ENCODE measurements around the gene SAPCD1. TPM values are rescaled to one million over a fixed set of nuclear protein-coding genes. Genes with fewer than 3 reads are reported as not detected.

Gene SAPCD1
- total and polyA plus RNA-seq, 10 of the 15 experiments (the other 5 are each of a cell fraction or from before 2014, with no cell fraction given): 1.6 to 13.0 (median 5.4) TPM

DNA sequence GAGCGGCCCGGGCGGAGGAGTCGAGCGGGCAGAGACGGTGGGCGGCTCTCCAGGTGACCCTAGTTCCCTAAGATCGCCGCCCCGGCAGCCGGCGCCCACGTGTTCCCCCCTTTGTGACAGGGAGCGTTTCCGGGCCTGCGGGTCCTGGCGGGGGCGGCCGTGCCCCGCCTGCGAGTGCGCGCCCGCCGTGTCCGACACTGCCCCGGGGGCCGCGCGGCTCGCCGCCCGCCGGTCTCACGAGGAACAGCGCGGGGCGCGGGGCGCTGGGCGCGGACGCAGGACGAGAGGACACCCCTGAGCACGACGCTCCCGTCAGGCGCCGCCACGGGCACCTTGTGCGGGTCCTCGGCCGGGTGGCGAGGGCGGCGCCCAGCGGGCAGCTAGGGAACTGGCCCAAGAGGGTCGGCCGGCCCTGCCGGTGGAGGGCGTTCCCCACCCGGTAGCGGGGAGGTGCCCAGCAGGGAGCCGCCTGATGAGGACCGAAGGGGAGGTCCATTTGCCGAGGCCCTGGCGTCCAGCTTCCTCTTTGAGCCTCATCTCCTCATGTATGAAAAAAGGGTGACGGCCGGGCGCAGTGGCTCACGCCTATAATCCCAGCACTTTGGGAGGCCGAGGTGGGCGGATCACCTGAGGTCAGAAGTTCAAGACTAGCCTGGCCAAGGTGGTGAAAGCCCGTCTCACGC lies 33.3 kb downstream of the SAPCD1 start, which contains the start of gene VARS1 (continued):
- TF ChIP-seq HDAC2 (IDR thresholded peaks at IDR 0.05) (no peak), ZNF384 (IDR thresholded peaks at IDR 0.05; ENCODE audit: borderline replicate concordance, low read depth, low read length) (no peak), NFIC (IDR thresholded peaks at IDR 0.05; ENCODE audit: low read depth, low read length) (no peak), BRCA1 (IDR thresholded peaks at IDR 0.05; ENCODE audit: low read depth, low read length) (no peak), ZBED1 (IDR thresholded peaks at IDR 0.05; ENCODE audit: borderline replicate concordance) (no peak), FOXM1 (IDR thresholded peaks at IDR 0.05; ENCODE audit: low read depth, low read length) (no peak), HCFC1 (IDR thresholded peaks at IDR 0.05; ENCODE audit: low read length) (peak; percentile 59; the same call in 1 of the 2 replicates), ETV6 (conservative IDR thresholded peaks at IDR 0.05 in 1 of 2, IDR thresholded peaks at IDR 0.05 in 1 of 2; ENCODE audit: borderline replicate concordance in 1 of 2, low read depth in 1 of 2) (no peak), ZNF207 (IDR thresholded peaks at IDR 0.05; ENCODE audit: borderline replicate concordance) (peak; percentile 94; the same call in 1 of the 2 replicates), BHLHE40 (IDR thresholded peaks at IDR 0.05; ENCODE audit: borderline replicate concordance in 1 of 2, low read depth in 2 of 2, low read length in 1 of 2) (peak in 1 of 2 experiments; percentile 61; a peak in 2 of 4 replicates), NR2C2 (IDR thresholded peaks at IDR 0.05; ENCODE audit: borderline replicate concordance, control insufficient read depth, insufficient read length, low read depth) (no peak), FOS (IDR thresholded peaks at IDR 0.05; ENCODE audit: borderline replicate concordance, extremely low read depth, insufficient read length) (no peak), NR2F1 (conservative IDR thresholded peaks at IDR 0.05) (peak; percentile 76), NFYA (IDR thresholded peaks at IDR 0.05; ENCODE audit: borderline replicate concordance, low read depth, low read length) (no peak)
- TF ChIP-seq, protein P1, sequence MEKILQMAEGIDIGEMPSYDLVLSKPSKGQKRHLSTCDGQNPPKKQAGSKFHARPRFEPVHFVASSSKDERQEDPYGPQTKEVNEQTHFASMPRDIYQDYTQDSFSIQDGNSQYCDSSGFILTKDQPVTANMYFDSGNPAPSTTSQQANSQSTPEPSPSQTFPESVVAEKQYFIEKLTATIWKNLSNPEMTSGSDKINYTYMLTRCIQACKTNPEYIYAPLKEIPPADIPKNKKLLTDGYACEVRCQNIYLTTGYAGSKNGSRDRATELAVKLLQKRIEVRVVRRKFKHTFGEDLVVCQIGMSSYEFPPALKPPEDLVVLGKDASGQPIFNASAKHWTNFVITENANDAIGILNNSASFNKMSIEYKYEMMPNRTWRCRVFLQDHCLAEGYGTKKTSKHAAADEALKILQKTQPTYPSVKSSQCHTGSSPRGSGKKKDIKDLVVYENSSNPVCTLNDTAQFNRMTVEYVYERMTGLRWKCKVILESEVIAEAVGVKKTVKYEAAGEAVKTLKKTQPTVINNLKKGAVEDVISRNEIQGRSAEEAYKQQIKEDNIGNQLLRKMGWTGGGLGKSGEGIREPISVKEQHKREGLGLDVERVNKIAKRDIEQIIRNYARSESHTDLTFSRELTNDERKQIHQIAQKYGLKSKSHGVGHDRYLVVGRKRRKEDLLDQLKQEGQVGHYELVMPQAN (conservative IDR thresholded peaks at IDR 0.05): peak; percentile 99
- TF ChIP-seq, protein P2, sequence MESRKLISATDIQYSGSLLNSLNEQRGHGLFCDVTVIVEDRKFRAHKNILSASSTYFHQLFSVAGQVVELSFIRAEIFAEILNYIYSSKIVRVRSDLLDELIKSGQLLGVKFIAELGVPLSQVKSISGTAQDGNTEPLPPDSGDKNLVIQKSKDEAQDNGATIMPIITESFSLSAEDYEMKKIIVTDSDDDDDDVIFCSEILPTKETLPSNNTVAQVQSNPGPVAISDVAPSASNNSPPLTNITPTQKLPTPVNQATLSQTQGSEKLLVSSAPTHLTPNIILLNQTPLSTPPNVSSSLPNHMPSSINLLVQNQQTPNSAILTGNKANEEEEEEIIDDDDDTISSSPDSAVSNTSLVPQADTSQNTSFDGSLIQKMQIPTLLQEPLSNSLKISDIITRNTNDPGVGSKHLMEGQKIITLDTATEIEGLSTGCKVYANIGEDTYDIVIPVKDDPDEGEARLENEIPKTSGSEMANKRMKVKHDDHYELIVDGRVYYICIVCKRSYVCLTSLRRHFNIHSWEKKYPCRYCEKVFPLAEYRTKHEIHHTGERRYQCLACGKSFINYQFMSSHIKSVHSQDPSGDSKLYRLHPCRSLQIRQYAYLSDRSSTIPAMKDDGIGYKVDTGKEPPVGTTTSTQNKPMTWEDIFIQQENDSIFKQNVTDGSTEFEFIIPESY (IDR thresholded peaks at IDR 0.05): peak; percentile 75; the same call in 1 of the 2 replicates
- TF ChIP-seq, protein P3, sequence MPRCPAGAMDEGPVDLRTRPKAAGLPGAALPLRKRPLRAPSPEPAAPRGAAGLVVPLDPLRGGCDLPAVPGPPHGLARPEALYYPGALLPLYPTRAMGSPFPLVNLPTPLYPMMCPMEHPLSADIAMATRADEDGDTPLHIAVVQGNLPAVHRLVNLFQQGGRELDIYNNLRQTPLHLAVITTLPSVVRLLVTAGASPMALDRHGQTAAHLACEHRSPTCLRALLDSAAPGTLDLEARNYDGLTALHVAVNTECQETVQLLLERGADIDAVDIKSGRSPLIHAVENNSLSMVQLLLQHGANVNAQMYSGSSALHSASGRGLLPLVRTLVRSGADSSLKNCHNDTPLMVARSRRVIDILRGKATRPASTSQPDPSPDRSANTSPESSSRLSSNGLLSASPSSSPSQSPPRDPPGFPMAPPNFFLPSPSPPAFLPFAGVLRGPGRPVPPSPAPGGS (IDR thresholded peaks at IDR 0.05; ENCODE audit: borderline replicate concordance, insufficient read depth, low read depth, low read length, poor library complexity, severe bottlenecking): no peak
- TF ChIP-seq, protein P4, sequence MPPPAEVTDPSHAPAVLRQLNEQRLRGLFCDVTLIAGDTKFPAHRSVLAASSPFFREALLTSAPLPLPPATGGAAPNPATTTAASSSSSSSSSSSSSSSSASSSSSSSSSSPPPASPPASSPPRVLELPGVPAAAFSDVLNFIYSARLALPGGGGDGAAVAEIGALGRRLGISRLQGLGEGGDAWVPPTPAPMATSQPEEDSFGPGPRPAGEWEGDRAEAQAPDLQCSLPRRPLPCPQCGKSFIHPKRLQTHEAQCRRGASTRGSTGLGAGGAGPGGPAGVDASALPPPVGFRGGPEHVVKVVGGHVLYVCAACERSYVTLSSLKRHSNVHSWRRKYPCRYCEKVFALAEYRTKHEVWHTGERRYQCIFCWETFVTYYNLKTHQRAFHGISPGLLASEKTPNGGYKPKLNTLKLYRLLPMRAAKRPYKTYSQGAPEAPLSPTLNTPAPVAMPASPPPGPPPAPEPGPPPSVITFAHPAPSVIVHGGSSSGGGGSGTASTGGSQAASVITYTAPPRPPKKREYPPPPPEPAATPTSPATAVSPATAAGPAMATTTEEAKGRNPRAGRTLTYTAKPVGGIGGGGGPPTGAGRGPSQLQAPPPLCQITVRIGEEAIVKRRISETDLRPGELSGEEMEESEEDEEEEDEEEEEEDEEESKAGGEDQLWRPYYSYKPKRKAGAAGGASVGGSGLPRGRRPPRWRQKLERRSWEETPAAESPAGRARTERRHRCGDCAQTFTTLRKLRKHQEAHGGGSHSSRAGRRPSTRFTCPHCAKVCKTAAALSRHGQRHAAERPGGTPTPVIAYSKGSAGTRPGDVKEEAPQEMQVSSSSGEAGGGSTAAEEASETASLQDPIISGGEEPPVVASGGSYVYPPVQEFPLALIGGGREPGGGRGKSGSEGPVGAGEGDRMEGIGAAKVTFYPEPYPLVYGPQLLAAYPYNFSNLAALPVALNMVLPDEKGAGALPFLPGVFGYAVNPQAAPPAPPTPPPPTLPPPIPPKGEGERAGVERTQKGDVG (CRISPR knock-in tag; IDR thresholded peaks at IDR 0.05): no peak

All from GM12878 (cell line).